DLD1 (cell line): ENCODE measurements around the gene NUAK2.

ENCODE experiments used
- in situ Hi-C: cut with HindIII; loops from 2 replicates; pipeline ENCODE4 v1.10.0; 2017; ENCODE audit warnings: low sequenced_read_pairs

Gene NUAK2

GRCh38 chr1:205259324-205259832, 62.2 kb downstream of the NUAK2 start:
- in situ Hi-C loops: no loop called here

- in situ Hi-C loops: no loop called here
Measured at GRCh38 chr1:205258719-205259118, 62.8 kb downstream of the NUAK2 start.

GRCh38 chr1:205258261-205258691, 63.3 kb downstream of the NUAK2 start:
- in situ Hi-C loops: no loop called here

GRCh38 chr1:205257735-205258134, 63.8 kb downstream of the NUAK2 start:
- in situ Hi-C loops: no loop called here

GRCh38 chr1:205256951-205257625, 64.5 kb downstream of the NUAK2 start:
- in situ Hi-C loops: no loop called here

- in situ Hi-C loops: no loop called here
Measured at GRCh38 chr1:205255941-205256780, 65.4 kb downstream of the NUAK2 start.
